Measurements from ENCODE around the gene HEXIM1.

Gene HEXIM1

GRCh38 chr17:45101883-45102811 is 46.1 kb upstream of the HEXIM1 start:
- Histone ChIP-seq H3K4me3 (ENCODE audit: insufficient read depth, low read length, poor library complexity, severe bottlenecking) (no peak overlapping the region), H4K20me1 (ENCODE audit: low read depth, low read length) (no peaks in the 10 kb centered on the region), H3K79me2 (ENCODE audit: insufficient read depth, low read length) (no peaks in the 10 kb centered on the region), H3K9me3 (ENCODE audit: insufficient read depth, low read length) (no peaks in the 10 kb centered on the region), H3K36me3 (ENCODE audit: low read length) (peaks cover 4% of the 10 kb centered on the region; the same call in 1 of the 2 replicates), H3K9me2 (replicated peaks; ENCODE audit: insufficient read depth, low read length) (no peaks in the 10 kb centered on the region), H2AFZ (ENCODE audit: low read depth, low read length, severe bottlenecking) (no peak overlapping the region), H3K27me3 (ENCODE audit: low read length) (no peaks in the 10 kb centered on the region), H3K4me2 (ENCODE audit: low read depth, low read length, poor library complexity, severe bottlenecking) (no peak overlapping the region), H3K27ac (ENCODE audit: low read depth, low read length) (no peak overlapping the region), H3F3A (ENCODE audit: insufficient read depth) (no peaks in the 10 kb centered on the region), H3K9ac (ENCODE audit: low read length) (no peak overlapping the region)
- no peak for TF ChIP-seq CTCF (IDR thresholded peaks at IDR 0.05; ENCODE audit: insufficient read depth, low read length, poor library complexity, severe bottlenecking)
- TF ChIP-seq EZH2phosphoT487 (conservative IDR thresholded peaks at IDR 0.05; ENCODE audit: low read length): no peak

- H3K4me2 ChIP-seq (ENCODE audit: low read depth, low read length, poor library complexity, severe bottlenecking): no peak overlapping the region
- no peaks in the 10 kb centered on the region for H3K9me3 ChIP-seq (ENCODE audit: insufficient read depth, low read length)
- H3K79me2 ChIP-seq (ENCODE audit: insufficient read depth, low read length): no peaks in the 10 kb centered on the region
- no peaks in the 10 kb centered on the region for H3F3A ChIP-seq (ENCODE audit: insufficient read depth)
- H3K27me3 ChIP-seq (ENCODE audit: low read length): no peaks in the 10 kb centered on the region
- TF ChIP-seq CTCF (IDR thresholded peaks at IDR 0.05; ENCODE audit: insufficient read depth, low read length, poor library complexity, severe bottlenecking) (no peak), EZH2phosphoT487 (conservative IDR thresholded peaks at IDR 0.05; ENCODE audit: low read length) (no peak)
- H3K9me2 ChIP-seq (replicated peaks; ENCODE audit: insufficient read depth, low read length): no peaks in the 10 kb centered on the region
- no peak overlapping the region for H3K9ac ChIP-seq (ENCODE audit: low read length)
- H4K20me1 ChIP-seq (ENCODE audit: low read depth, low read length): no peaks in the 10 kb centered on the region
- H2AFZ ChIP-seq (ENCODE audit: low read depth, low read length, severe bottlenecking): no peak overlapping the region
- H3K4me3 ChIP-seq (ENCODE audit: insufficient read depth, low read length, poor library complexity, severe bottlenecking): no peak overlapping the region
- peaks cover 4% of the 10 kb centered on the region; the same call in 1 of the 2 replicates for H3K36me3 ChIP-seq (ENCODE audit: low read length)
- H3K27ac ChIP-seq (ENCODE audit: low read depth, low read length): no peak overlapping the region
Measured at GRCh38 chr17:45102856-45103255, 45.4 kb upstream of the HEXIM1 start.

- Histone ChIP-seq H3K9me2 (replicated peaks; ENCODE audit: insufficient read depth, low read length) (no peaks in the 10 kb centered on the region), H3K27ac (ENCODE audit: low read depth, low read length) (no peak overlapping the region), H4K20me1 (ENCODE audit: low read depth, low read length) (no peaks in the 10 kb centered on the region), H3K9ac (ENCODE audit: low read length) (no peak overlapping the region), H3K4me2 (ENCODE audit: low read depth, low read length, poor library complexity, severe bottlenecking) (no peak overlapping the region), H3K36me3 (ENCODE audit: low read length) (peaks cover 4% of the 10 kb centered on the region; the same call in 1 of the 2 replicates), H3F3A (ENCODE audit: insufficient read depth) (no peaks in the 10 kb centered on the region), H3K79me2 (ENCODE audit: insufficient read depth, low read length) (no peaks in the 10 kb centered on the region), H3K27me3 (ENCODE audit: low read length) (no peaks in the 10 kb centered on the region), H3K9me3 (ENCODE audit: insufficient read depth, low read length) (no peaks in the 10 kb centered on the region), H2AFZ (ENCODE audit: low read depth, low read length, severe bottlenecking) (no peak overlapping the region), H3K4me3 (ENCODE audit: insufficient read depth, low read length, poor library complexity, severe bottlenecking) (no peak overlapping the region)
- TF ChIP-seq EZH2phosphoT487 (conservative IDR thresholded peaks at IDR 0.05; ENCODE audit: low read length) (no peak), CTCF (IDR thresholded peaks at IDR 0.05; ENCODE audit: insufficient read depth, low read length, poor library complexity, severe bottlenecking) (no peak)
Measured at GRCh38 chr17:45103269-45103795, 44.9 kb upstream of the HEXIM1 start.

Measured in SU-DHL-6 (cell line).